Measurements from ENCODE around the gene ING3. TPM values are rescaled to one million over a fixed set of nuclear protein-coding genes. Genes with fewer than 3 reads are reported as not detected.
A peak's percentile ranks its signal among the peaks of the same experiment; 100 is the strongest.

Gene ING3
- total RNA-seq, 4 donors from 2014 or later: 12.6 to 19.4 (median 14.9) TPM

GRCh38 chr7:120927454-120928103, 23.0 kb upstream of the ING3 start:
- no peak for DNase-seq (ENCODE audit: extremely low spot score)
- Histone ChIP-seq H3K9me3 (no peaks in the 10 kb centered on the region), H3K27me3 (no peaks in the 10 kb centered on the region), H3K4me3 (no peak overlapping the region), H3K36me3 (no peaks in the 10 kb centered on the region), H3K4me1 (no peaks in the 10 kb centered on the region), H3K27ac (replicated peaks in 1 of 4) (no peak overlapping the region)
- WGBS: 77% methylated on average over 2 of the region's 2 CpGs
- intact Hi-C loops (cut with DNase I): no loop called here
- TF ChIP-seq POLR2AphosphoS5 (IDR thresholded peaks at IDR 0.05) (no peak), POLR2A (IDR thresholded peaks at IDR 0.05; ENCODE audit: low read depth) (no peak), EP300 (IDR thresholded peaks at IDR 0.05) (no peak)
- TF ChIP-seq, protein P1, sequence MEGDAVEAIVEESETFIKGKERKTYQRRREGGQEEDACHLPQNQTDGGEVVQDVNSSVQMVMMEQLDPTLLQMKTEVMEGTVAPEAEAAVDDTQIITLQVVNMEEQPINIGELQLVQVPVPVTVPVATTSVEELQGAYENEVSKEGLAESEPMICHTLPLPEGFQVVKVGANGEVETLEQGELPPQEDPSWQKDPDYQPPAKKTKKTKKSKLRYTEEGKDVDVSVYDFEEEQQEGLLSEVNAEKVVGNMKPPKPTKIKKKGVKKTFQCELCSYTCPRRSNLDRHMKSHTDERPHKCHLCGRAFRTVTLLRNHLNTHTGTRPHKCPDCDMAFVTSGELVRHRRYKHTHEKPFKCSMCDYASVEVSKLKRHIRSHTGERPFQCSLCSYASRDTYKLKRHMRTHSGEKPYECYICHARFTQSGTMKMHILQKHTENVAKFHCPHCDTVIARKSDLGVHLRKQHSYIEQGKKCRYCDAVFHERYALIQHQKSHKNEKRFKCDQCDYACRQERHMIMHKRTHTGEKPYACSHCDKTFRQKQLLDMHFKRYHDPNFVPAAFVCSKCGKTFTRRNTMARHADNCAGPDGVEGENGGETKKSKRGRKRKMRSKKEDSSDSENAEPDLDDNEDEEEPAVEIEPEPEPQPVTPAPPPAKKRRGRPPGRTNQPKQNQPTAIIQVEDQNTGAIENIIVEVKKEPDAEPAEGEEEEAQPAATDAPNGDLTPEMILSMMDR (IDR thresholded peaks at IDR 0.05): no peak

GRCh38 chr7:120931243-120931642, 19.3 kb upstream of the ING3 start:
- intact Hi-C loops (cut with DNase I): no loop called here

DNA sequence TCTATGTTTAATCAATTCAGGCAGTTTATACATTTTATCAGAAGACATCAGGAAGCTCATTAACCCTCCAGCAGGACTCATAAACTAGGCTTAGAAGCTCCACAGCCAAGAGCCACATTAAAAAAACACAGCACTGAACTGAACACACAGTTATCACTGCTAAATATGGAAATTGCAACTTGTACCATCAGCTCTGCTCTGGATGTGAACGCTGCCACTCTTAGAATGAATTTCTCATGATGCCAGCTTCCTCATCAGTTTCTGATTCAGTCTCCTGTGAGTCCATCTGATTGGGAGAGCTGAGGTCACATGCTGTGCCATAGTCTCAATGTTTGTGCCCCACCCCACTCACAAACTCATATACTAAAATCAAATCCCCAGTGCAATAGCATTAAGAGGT, 17.1 kb upstream of the ING3 start:
- no peaks in the 10 kb centered on the region for H3K9me3 ChIP-seq
- no peaks in the 10 kb centered on the region for H3K4me1 ChIP-seq
- H3K36me3 ChIP-seq: no peaks in the 10 kb centered on the region
- intact Hi-C loops (cut with DNase I): no loop called here
- H3K27me3 ChIP-seq: no peaks in the 10 kb centered on the region
- no peak overlapping the region for H3K27ac ChIP-seq (replicated peaks in 1 of 4)
- DNase-seq (ENCODE audit: extremely low spot score): no peak
- WGBS: 80% methylated on average over 1 of the region's 1 CpG
- H3K4me3 ChIP-seq: no peak overlapping the region
- TF ChIP-seq EP300 (IDR thresholded peaks at IDR 0.05) (no peak), POLR2A (IDR thresholded peaks at IDR 0.05; ENCODE audit: low read depth) (no peak), POLR2AphosphoS5 (IDR thresholded peaks at IDR 0.05) (no peak)
- TF ChIP-seq, protein P1 (IDR thresholded peaks at IDR 0.05): no peak

More at GRCh38 chr7:120931243-120931642, 19.3 kb upstream of the ING3 start:
- WGBS: 51% methylated on average over 1 of the region's 1 CpG
- Histone ChIP-seq H3K36me3 (no peaks in the 10 kb centered on the region), H3K4me3 (no peak overlapping the region), H3K27ac (replicated peaks in 1 of 4) (no peak overlapping the region), H3K27me3 (no peaks in the 10 kb centered on the region), H3K9me3 (no peaks in the 10 kb centered on the region), H3K4me1 (no peaks in the 10 kb centered on the region)
- TF ChIP-seq EP300 (IDR thresholded peaks at IDR 0.05): no peak
- no peak for TF ChIP-seq POLR2A (IDR thresholded peaks at IDR 0.05; ENCODE audit: low read depth)
- no peak for TF ChIP-seq POLR2AphosphoS5 (IDR thresholded peaks at IDR 0.05)
- TF ChIP-seq, protein P1 (IDR thresholded peaks at IDR 0.05): no peak
- DNase-seq (ENCODE audit: extremely low spot score): no peak

DNA sequence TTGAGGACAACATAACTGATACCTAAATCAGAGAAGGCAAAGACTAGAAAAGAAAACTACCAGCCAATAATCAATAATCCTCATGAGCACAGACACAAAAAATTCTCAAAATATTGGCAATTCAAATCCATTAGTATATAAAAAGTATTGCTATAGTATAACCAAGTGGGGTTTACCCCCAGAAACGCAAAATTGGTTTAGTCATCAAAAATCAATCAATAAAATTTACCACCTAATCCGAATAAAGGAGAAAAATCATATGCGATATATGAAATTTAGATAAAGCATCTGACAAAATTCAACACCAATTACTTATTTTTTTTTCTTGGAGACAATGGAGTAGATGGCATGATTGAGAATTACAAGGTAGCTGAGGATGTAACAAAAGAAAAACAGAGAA, 11.2 kb upstream of the ING3 start:
- H3K4me1 ChIP-seq: no peaks in the 10 kb centered on the region
- H3K9me3 ChIP-seq: no peaks in the 10 kb centered on the region
- H3K27ac ChIP-seq (replicated peaks in 1 of 4): no peak overlapping the region
- intact Hi-C loops (cut with DNase I): no loop called here
- H3K36me3 ChIP-seq: no peaks in the 10 kb centered on the region
- no peak overlapping the region for H3K4me3 ChIP-seq
- H3K27me3 ChIP-seq: no peaks in the 10 kb centered on the region
- WGBS: 61% methylated on average over 3 of the region's 3 CpGs
- DNase-seq (ENCODE audit: extremely low spot score): no peak
- no peak for TF ChIP-seq POLR2AphosphoS5 (IDR thresholded peaks at IDR 0.05)
- TF ChIP-seq EP300 (IDR thresholded peaks at IDR 0.05): no peak
- TF ChIP-seq POLR2A (IDR thresholded peaks at IDR 0.05; ENCODE audit: low read depth): no peak
- TF ChIP-seq, protein P1 (IDR thresholded peaks at IDR 0.05): no peak

DNA sequence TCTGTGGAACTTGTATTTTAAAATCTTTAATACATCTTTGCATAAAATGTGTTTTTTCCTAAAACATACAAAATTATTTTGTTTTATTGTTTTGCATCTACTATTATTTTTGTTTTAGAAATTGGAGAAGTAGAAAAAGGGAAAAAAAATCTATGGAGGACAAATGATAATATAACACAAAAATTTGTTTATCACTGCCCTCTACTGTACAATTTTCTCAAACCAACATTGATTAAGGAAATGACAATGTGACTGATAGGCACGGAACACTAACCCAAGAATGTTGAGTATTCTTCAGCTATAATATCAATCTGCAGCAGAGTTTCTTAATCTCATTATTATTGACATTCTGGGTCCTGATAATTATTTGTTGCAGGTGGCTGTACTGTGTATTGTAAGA, 9.5 kb upstream of the ING3 start:
- Histone ChIP-seq H3K36me3 (no peaks in the 10 kb centered on the region), H3K4me3 (no peak overlapping the region), H3K27me3 (no peaks in the 10 kb centered on the region), H3K4me1 (no peaks in the 10 kb centered on the region), H3K27ac (replicated peaks in 1 of 4) (no peak overlapping the region), H3K9me3 (no peaks in the 10 kb centered on the region)
- intact Hi-C loops (cut with DNase I): loop anchor here (5.0 kb wide), 1 partner anchor 139 kb away; no protein-coding TSS in a partner anchor
- WGBS: 24% methylated on average over 1 of the region's 1 CpG
- TF ChIP-seq EP300 (IDR thresholded peaks at IDR 0.05): no peak
- TF ChIP-seq, protein P1 (IDR thresholded peaks at IDR 0.05): peak; percentile 20 to 30 (median 21)
- no peak for DNase-seq (ENCODE audit: extremely low spot score)

All from esophagus muscularis mucosa (tissue), 4 donors.